GM23338 (cell line): ENCODE measurements around the gene NOXA1. TPM values are rescaled to one million over a fixed set of nuclear protein-coding genes. Genes with fewer than 3 reads are reported as not detected.

Experiments
- ATAC-seq: fragments of 200-7000 bp; cut with Tn5 transposase; 3 replicates; pipeline ENCODE4 v1.9.1; 2020
- DNase-seq: peaks from one replicate; pipeline ENCODE4 v3.0.0-alpha.2; 2015; ENCODE audit warnings: low spot score
- H2AFZ ChIP-seq: fragments of 200-600 bp; sonication (generic); 2 replicates; pipeline ENCODE4 v1.8.0; 2016; ENCODE audit warnings: antibody characterized with exemption, mild to moderate bottlenecking, moderate library complexity
- H3F3A ChIP-seq: fragments of 200-600 bp; sonication (generic); replicated peaks from 2 replicates; pipeline ENCODE4 v1.8.0; 2017; ENCODE audit warnings: antibody characterized with exemption, mixed run types, low read depth
- H3K27ac ChIP-seq: fragments of 200-600 bp; sonication (generic); 2 replicates; pipeline ENCODE4 v1.6.1; 2016; ENCODE audit warnings: low read depth
- H3K27me3 ChIP-seq: fragments of 200-600 bp; sonication (generic); 2 replicates; pipeline ENCODE4 v1.8.0; 2016; ENCODE audit warnings: mild to moderate bottlenecking, mixed run types, moderate library complexity; ENCODE audit not compliant: insufficient read depth
- H3K36me3 ChIP-seq: fragments of 200-600 bp; sonication (generic); 2 replicates; pipeline ENCODE4 v1.8.0; 2016; ENCODE audit warnings: mild to moderate bottlenecking; ENCODE audit not compliant: insufficient read depth
- H3K4me1 ChIP-seq: fragments of 200-600 bp; sonication (generic); 2 replicates; pipeline ENCODE4 v1.8.0; 2016; ENCODE audit warnings: mild to moderate bottlenecking, moderate library complexity; ENCODE audit not compliant: insufficient read depth
- H3K4me2 ChIP-seq: fragments of 200-600 bp; sonication (generic); 2 replicates; pipeline ENCODE4 v1.7.1; 2017; ENCODE audit warnings: mixed run types
- H3K4me3 ChIP-seq: fragments of 200-600 bp; sonication (generic); 2 replicates; pipeline ENCODE4 v1.6.1; 2016; ENCODE audit warnings: mixed run types
- H3K79me2 ChIP-seq: fragments of 200-600 bp; sonication (generic); replicated peaks from 2 replicates; pipeline ENCODE4 v1.8.0; 2017; ENCODE audit warnings: mild to moderate bottlenecking; ENCODE audit not compliant: insufficient read depth
- H3K9me2 ChIP-seq: fragments of 200-600 bp; sonication (generic); 2 replicates; pipeline ENCODE4 v1.8.0; 2017; ENCODE audit not compliant: insufficient read depth
- H4K20me1 ChIP-seq: fragments of 200-600 bp; sonication (generic); replicated peaks from 2 replicates; pipeline ENCODE4 v1.8.0; 2017; ENCODE audit warnings: mild to moderate bottlenecking; ENCODE audit not compliant: insufficient read depth
- H3K27ac Mint-ChIP-seq: 2 replicates; pipeline ENCODE4 v1.8.0; 2020; ENCODE audit warnings: inconsistent platforms, mild to moderate bottlenecking, moderate library complexity, mixed read lengths
- H3K27me3 Mint-ChIP-seq: 3 replicates; pipeline ENCODE4 v1.8.0; 2022; ENCODE audit warnings: low read depth, mild to moderate bottlenecking, moderate library complexity, mixed read lengths, inconsistent platforms; ENCODE audit not compliant: insufficient read depth, poor library complexity
- H3K36me3 Mint-ChIP-seq: 3 replicates; pipeline ENCODE4 v1.8.0; 2021; ENCODE audit warnings: low read depth, mild to moderate bottlenecking, inconsistent platforms, moderate library complexity, mixed read lengths
- H3K4me1 Mint-ChIP-seq: 3 replicates; pipeline ENCODE4 v1.8.0; 2020; ENCODE audit warnings: mild to moderate bottlenecking, inconsistent platforms, mixed read lengths
- H3K4me3 Mint-ChIP-seq: 3 replicates; pipeline ENCODE4 v1.8.0; 2021; ENCODE audit warnings: moderate library complexity, mild to moderate bottlenecking, inconsistent platforms, mixed read lengths
- H3K9me3 Mint-ChIP-seq: 3 replicates; pipeline ENCODE4 v1.8.0; 2020; ENCODE audit warnings: moderate library complexity, mild to moderate bottlenecking, inconsistent platforms, mixed read lengths
- CREB1 ChIP-seq: fragments of 250-450 bp; sonication (Bioruptor Pico); IDR thresholded peaks from 2 replicates; pipeline ENCODE4 v1.5.0; 2020; ENCODE audit warnings: low read depth, mild to moderate bottlenecking, moderate library complexity
- EZH2 ChIP-seq: fragments of 200-600 bp; sonication (generic); IDR thresholded peaks from one replicate; pipeline ENCODE4 v1.8.0; 2017; ENCODE audit warnings: antibody characterized with exemption, mild to moderate bottlenecking, low read depth; ENCODE audit not compliant: unreplicated experiment
- EZH2phosphoT487 ChIP-seq: fragments of 200-600 bp; sonication (generic); IDR thresholded peaks from one replicate; pipeline ENCODE4 v1.8.1; 2018; ENCODE audit warnings: antibody characterized with exemption; ENCODE audit not compliant: unreplicated experiment
- JUNB ChIP-seq: IDR thresholded peaks from one replicate; pipeline ENCODE4 v1.6.1; 2016; ENCODE audit warnings: antibody characterized with exemption; ENCODE audit not compliant: unreplicated experiment
- NANOG ChIP-seq: IDR thresholded peaks from 2 replicates; pipeline ENCODE4 v1.6.1; 2016; ENCODE audit warnings: antibody characterized with exemption, borderline replicate concordance
- POLR2AphosphoS5 ChIP-seq: IDR thresholded peaks from 2 replicates; pipeline ENCODE4 v1.6.1; 2016; ENCODE audit warnings: antibody characterized with exemption, low read depth
- STAT1 ChIP-seq: IDR thresholded peaks from one replicate; pipeline ENCODE4 v1.6.1; 2016; ENCODE audit warnings: antibody characterized with exemption; ENCODE audit not compliant: unreplicated experiment
- ZNF114 ChIP-seq: fragments of 250-450 bp; sonication (Bioruptor Pico); IDR thresholded peaks from 2 replicates; pipeline ENCODE4 v1.5.0; 2020; ENCODE audit warnings: mild to moderate bottlenecking, moderate library complexity
- ZNF331 ChIP-seq: fragments of 250-450 bp; sonication (Bioruptor Pico); IDR thresholded peaks from 2 replicates; pipeline ENCODE4 v1.5.0; 2020; ENCODE audit warnings: low read depth, mild to moderate bottlenecking, moderate library complexity
- polyA plus RNA-seq: library from polyadenylated mRNA; unstranded; fragments of >200 nt; fragmentation: Nextera tagmentation; extraction: Ambion mirVana; gene quantifications from 2 replicates; pipeline ENCODE4 v1.2.1, GENCODE V29; 2016
- total RNA-seq: library from RNA; depleted of rRNA; stranded (reverse); fragments of >200 nt; shearing (Covaris generic); gene quantifications from 2 replicates; pipeline ENCODE4 v1.2.3, GENCODE V29; 2014
- TF ChIP-seq, protein P1 (sequence below): IDR thresholded peaks from one replicate; pipeline ENCODE4 v1.6.1; 2018; ENCODE audit warnings: antibody characterized with exemption; ENCODE audit not compliant: unreplicated experiment
- TF ChIP-seq, protein P2 (sequence below): fragments of 250-450 bp; sonication (Bioruptor Pico); IDR thresholded peaks from 2 replicates; pipeline ENCODE4 v1.5.0; 2020; ENCODE audit warnings: mild to moderate bottlenecking, moderate library complexity
- TF ChIP-seq, protein P3 (sequence below), 2 experiments: fragments of 200-600 bp in 1 of 2; sonication (generic) in 1 of 2; conservative IDR thresholded peaks; 2 replicates each; pipeline versions ENCODE4 v1.5.1 to v1.6.1; 2016 to 2017; ENCODE audit warnings: antibody characterized with exemption in 2 of 2, low read depth in 2 of 2, mild to moderate bottlenecking in 2 of 2, moderate library complexity in 1 of 2
- TF ChIP-seq, protein P4 (sequence below): IDR thresholded peaks from 2 replicates; pipeline ENCODE4 v1.6.1; 2016; ENCODE audit warnings: antibody characterized with exemption

NOXA1 gene
- total and polyA plus RNA-seq, 2 experiments from 2014 or later = 0.59 to 0.68 TPM

DNA sequence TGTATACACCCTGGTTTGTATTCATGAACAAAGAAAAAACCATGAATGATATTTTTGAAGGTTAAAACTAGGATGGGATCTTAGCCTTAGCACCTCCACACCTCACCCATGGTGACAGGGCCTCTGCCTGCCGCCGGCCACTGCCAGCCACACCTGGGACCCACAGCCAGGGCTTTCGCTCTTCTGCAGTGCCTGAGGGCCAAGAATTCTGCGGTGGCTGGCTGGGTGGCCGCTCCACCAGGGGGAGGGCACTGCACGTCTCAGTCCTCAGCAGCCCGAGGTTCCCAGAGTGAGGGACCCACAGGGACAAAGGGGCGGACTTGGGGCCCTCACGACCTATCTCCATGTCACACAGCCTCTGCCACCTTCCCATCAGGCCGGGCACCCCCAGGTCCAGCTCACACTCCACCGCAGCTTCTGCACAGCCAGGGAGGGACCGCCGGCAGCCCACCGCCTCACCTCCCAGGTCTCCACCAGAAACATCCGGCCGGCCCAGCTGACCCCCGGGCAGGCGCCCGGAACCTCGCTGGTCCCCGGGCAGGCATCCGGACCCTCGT lies 7.1 kb upstream of the NOXA1 start:
- Mint-ChIP-seq H3K36me3 (no peaks in the 10 kb centered on the region), H3K4me1 (no peaks in the 10 kb centered on the region), H3K27ac (no peak overlapping the region), H3K4me3 (no peak overlapping the region), H3K27me3 (peaks cover 2% of the 10 kb centered on the region), H3K9me3 (no peaks in the 10 kb centered on the region)
- Histone ChIP-seq H3K4me2 (no peak overlapping the region), H3K4me3 (no peak overlapping the region), H3K4me1 (0 out of 2 replicates have a peak, but pooled peaks cover 3% of the 10 kb centered on the region), H3K27me3 (no peaks in the 10 kb centered on the region), H3K9me2 (no peaks in the 10 kb centered on the region), H3K27ac (no peak overlapping the region), H3F3A (0 out of 2 replicates have a peak, but pooled peaks cover 3% of the 10 kb centered on the region), H3K36me3 (no peaks in the 10 kb centered on the region), H4K20me1 (peaks cover 4% of the 10 kb centered on the region), H3K79me2 (peaks cover 15% of the 10 kb centered on the region), H2AFZ (no peak overlapping the region)
- no peak for ATAC-seq
- TF ChIP-seq ZNF331 (CRISPR knock-in tag) (no peak), POLR2AphosphoS5 (no peak), EZH2 (no peak), JUNB (no peak), ZNF114 (CRISPR knock-in tag) (no peak), NANOG (no peak), STAT1 (no peak), EZH2phosphoT487 (no peak), CREB1 (CRISPR knock-in tag) (no peak)
- TF ChIP-seq, protein P1, sequence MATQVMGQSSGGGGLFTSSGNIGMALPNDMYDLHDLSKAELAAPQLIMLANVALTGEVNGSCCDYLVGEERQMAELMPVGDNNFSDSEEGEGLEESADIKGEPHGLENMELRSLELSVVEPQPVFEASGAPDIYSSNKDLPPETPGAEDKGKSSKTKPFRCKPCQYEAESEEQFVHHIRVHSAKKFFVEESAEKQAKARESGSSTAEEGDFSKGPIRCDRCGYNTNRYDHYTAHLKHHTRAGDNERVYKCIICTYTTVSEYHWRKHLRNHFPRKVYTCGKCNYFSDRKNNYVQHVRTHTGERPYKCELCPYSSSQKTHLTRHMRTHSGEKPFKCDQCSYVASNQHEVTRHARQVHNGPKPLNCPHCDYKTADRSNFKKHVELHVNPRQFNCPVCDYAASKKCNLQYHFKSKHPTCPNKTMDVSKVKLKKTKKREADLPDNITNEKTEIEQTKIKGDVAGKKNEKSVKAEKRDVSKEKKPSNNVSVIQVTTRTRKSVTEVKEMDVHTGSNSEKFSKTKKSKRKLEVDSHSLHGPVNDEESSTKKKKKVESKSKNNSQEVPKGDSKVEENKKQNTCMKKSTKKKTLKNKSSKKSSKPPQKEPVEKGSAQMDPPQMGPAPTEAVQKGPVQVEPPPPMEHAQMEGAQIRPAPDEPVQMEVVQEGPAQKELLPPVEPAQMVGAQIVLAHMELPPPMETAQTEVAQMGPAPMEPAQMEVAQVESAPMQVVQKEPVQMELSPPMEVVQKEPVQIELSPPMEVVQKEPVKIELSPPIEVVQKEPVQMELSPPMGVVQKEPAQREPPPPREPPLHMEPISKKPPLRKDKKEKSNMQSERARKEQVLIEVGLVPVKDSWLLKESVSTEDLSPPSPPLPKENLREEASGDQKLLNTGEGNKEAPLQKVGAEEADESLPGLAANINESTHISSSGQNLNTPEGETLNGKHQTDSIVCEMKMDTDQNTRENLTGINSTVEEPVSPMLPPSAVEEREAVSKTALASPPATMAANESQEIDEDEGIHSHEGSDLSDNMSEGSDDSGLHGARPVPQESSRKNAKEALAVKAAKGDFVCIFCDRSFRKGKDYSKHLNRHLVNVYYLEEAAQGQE = no peak
- TF ChIP-seq, protein P2, sequence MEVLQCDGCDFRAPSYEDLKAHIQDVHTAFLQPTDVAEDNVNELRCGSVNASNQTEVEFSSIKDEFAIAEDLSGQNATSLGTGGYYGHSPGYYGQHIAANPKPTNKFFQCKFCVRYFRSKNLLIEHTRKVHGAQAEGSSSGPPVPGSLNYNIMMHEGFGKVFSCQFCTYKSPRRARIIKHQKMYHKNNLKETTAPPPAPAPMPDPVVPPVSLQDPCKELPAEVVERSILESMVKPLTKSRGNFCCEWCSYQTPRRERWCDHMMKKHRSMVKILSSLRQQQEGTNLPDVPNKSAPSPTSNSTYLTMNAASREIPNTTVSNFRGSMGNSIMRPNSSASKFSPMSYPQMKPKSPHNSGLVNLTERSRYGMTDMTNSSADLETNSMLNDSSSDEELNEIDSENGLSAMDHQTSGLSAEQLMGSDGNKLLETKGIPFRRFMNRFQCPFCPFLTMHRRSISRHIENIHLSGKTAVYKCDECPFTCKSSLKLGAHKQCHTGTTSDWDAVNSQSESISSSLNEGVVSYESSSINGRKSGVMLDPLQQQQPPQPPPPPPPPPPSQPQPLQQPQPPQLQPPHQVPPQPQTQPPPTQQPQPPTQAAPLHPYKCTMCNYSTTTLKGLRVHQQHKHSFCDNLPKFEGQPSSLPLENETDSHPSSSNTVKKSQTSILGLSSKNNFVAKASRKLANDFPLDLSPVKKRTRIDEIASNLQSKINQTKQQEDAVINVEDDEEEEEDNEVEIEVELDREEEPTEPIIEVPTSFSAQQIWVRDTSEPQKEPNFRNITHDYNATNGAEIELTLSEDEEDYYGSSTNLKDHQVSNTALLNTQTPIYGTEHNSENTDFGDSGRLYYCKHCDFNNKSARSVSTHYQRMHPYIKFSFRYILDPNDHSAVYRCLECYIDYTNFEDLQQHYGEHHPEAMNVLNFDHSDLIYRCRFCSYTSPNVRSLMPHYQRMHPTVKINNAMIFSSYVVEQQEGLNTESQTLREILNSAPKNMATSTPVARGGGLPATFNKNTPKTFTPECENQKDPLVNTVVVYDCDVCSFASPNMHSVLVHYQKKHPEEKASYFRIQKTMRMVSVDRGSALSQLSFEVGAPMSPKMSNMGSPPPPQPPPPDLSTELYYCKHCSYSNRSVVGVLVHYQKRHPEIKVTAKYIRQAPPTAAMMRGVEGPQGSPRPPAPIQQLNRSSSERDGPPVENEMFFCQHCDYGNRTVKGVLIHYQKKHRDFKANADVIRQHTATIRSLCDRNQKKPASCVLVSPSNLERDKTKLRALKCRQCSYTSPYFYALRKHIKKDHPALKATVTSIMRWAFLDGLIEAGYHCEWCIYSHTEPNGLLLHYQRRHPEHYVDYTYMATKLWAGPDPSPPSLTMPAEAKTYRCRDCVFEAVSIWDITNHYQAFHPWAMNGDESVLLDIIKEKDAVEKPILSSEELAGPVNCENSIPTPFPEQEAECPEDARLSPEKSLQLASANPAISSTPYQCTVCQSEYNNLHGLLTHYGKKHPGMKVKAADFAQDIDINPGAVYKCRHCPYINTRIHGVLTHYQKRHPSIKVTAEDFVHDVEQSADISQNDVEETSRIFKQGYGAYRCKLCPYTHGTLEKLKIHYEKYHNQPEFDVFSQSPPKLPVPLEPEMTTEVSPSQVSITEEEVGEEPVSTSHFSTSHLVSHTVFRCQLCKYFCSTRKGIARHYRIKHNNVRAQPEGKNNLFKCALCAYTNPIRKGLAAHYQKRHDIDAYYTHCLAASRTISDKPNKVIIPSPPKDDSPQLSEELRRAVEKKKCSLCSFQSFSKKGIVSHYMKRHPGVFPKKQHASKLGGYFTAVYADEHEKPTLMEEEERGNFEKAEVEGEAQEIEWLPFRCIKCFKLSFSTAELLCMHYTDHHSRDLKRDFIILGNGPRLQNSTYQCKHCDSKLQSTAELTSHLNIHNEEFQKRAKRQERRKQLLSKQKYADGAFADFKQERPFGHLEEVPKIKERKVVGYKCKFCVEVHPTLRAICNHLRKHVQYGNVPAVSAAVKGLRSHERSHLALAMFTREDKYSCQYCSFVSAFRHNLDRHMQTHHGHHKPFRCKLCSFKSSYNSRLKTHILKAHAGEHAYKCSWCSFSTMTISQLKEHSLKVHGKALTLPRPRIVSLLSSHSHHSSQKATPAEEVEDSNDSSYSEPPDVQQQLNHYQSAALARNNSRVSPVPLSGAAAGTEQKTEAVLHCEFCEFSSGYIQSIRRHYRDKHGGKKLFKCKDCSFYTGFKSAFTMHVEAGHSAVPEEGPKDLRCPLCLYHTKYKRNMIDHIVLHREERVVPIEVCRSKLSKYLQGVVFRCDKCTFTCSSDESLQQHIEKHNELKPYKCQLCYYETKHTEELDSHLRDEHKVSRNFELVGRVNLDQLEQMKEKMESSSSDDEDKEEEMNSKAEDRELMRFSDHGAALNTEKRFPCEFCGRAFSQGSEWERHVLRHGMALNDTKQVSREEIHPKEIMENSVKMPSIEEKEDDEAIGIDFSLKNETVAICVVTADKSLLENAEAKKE = no peak
- TF ChIP-seq, protein P3, sequence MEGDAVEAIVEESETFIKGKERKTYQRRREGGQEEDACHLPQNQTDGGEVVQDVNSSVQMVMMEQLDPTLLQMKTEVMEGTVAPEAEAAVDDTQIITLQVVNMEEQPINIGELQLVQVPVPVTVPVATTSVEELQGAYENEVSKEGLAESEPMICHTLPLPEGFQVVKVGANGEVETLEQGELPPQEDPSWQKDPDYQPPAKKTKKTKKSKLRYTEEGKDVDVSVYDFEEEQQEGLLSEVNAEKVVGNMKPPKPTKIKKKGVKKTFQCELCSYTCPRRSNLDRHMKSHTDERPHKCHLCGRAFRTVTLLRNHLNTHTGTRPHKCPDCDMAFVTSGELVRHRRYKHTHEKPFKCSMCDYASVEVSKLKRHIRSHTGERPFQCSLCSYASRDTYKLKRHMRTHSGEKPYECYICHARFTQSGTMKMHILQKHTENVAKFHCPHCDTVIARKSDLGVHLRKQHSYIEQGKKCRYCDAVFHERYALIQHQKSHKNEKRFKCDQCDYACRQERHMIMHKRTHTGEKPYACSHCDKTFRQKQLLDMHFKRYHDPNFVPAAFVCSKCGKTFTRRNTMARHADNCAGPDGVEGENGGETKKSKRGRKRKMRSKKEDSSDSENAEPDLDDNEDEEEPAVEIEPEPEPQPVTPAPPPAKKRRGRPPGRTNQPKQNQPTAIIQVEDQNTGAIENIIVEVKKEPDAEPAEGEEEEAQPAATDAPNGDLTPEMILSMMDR (conservative IDR thresholded peaks at IDR 0.05; ENCODE audit: low read depth in 2 of 2) = no peak
- TF ChIP-seq, protein P4, sequence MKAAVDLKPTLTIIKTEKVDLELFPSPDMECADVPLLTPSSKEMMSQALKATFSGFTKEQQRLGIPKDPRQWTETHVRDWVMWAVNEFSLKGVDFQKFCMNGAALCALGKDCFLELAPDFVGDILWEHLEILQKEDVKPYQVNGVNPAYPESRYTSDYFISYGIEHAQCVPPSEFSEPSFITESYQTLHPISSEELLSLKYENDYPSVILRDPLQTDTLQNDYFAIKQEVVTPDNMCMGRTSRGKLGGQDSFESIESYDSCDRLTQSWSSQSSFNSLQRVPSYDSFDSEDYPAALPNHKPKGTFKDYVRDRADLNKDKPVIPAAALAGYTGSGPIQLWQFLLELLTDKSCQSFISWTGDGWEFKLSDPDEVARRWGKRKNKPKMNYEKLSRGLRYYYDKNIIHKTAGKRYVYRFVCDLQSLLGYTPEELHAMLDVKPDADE = no peak
- DNase-seq = no peak
